ENCODE measurements around the gene LGALS1. TPM values are rescaled to one million over a fixed set of nuclear protein-coding genes. Genes with fewer than 3 reads are reported as not detected.
A peak's percentile ranks its signal among the peaks of the same experiment; 100 is the strongest.

LGALS1 gene
- total RNA-seq, 1 experiment from 2014 or later: 2,325 TPM

- Histone ChIP-seq H3K9ac (ENCODE audit: low read length) (no peak overlapping the region), H3K4me3 (ENCODE audit: low read length) (no peak overlapping the region), H3K9me3 (ENCODE audit: low read length) (no peaks in the 10 kb centered on the region), H2AFZ (ENCODE audit: low read length) (no peak overlapping the region), H3K36me3 (ENCODE audit: low read depth, low read length) (no peaks in the 10 kb centered on the region), H4K20me1 (ENCODE audit: low read length) (no peaks in the 10 kb centered on the region), H3K27me3 (ENCODE audit: low read length) (no peaks in the 10 kb centered on the region), H3K4me1 (ENCODE audit: insufficient read depth, low read length) (peaks cover 10% of the 10 kb centered on the region; the same call in 1 of the 2 replicates), H3F3A (ENCODE audit: low read length, unreplicated experiment) (no peaks in the 10 kb centered on the region), H3K9me2 (replicated peaks; ENCODE audit: low read length) (no peaks in the 10 kb centered on the region), H3K4me2 (ENCODE audit: low read length) (no peak overlapping the region), H3K27ac (ENCODE audit: low read length) (no peak overlapping the region), H3K79me2 (ENCODE audit: low read length) (no peaks in the 10 kb centered on the region)
- ATAC-seq: no peak
- TF ChIP-seq CTCF (conservative IDR thresholded peaks at IDR 0.05; ENCODE audit: low read depth, low read length) (no peak), EZH2 (IDR thresholded peaks at IDR 0.05; ENCODE audit: low read length, unreplicated experiment) (no peak), EZH2phosphoT487 (IDR thresholded peaks at IDR 0.05; ENCODE audit: borderline replicate concordance, low read length) (no peak)
- ChIA-PET CTCF (no interaction called here), POLR2A (ENCODE audit: unreplicated experiment) (no interaction called here)
- BruUV-seq (replicated peaks): no TSS peak
- intact Hi-C loops (cut with micrococcal nuclease): no loop called here
- peak; percentile 18 for DNase-seq
Observed at GRCh38 chr22:37701141-37701786, 25.8 kb downstream of the LGALS1 start.

GRCh38 chr22:37703906-37704305 is 28.5 kb downstream of the LGALS1 start:
- TF ChIP-seq EZH2 (IDR thresholded peaks at IDR 0.05; ENCODE audit: low read length, unreplicated experiment) (no peak), EZH2phosphoT487 (IDR thresholded peaks at IDR 0.05; ENCODE audit: borderline replicate concordance, low read length) (no peak), CTCF (conservative IDR thresholded peaks at IDR 0.05; ENCODE audit: low read depth, low read length) (no peak)
- H3K27me3 ChIP-seq (ENCODE audit: low read length): no peaks in the 10 kb centered on the region
- no peaks in the 10 kb centered on the region for H3F3A ChIP-seq (ENCODE audit: low read length, unreplicated experiment)
- no peaks in the 10 kb centered on the region for H3K9me3 ChIP-seq (ENCODE audit: low read length)
- no peaks in the 10 kb centered on the region for H3K79me2 ChIP-seq (ENCODE audit: low read length)
- H3K4me1 ChIP-seq (ENCODE audit: insufficient read depth, low read length): no peaks in the 10 kb centered on the region
- no peaks in the 10 kb centered on the region for H3K36me3 ChIP-seq (ENCODE audit: low read depth, low read length)
- BruUV-seq (replicated peaks): no TSS peak
- DNase-seq (no peak), ATAC-seq (no peak)
- ChIA-PET CTCF (no interaction called here), POLR2A (ENCODE audit: unreplicated experiment) (no interaction called here)
- H2AFZ ChIP-seq (ENCODE audit: low read length): no peak overlapping the region
- no peak overlapping the region for H3K4me2 ChIP-seq (ENCODE audit: low read length)
- H3K9ac ChIP-seq (ENCODE audit: low read length): no peak overlapping the region
- intact Hi-C loops (cut with micrococcal nuclease): no loop called here
- no peaks in the 10 kb centered on the region for H3K9me2 ChIP-seq (replicated peaks; ENCODE audit: low read length)
- H3K27ac ChIP-seq (ENCODE audit: low read length): no peak overlapping the region
- no peaks in the 10 kb centered on the region for H4K20me1 ChIP-seq (ENCODE audit: low read length)
- H3K4me3 ChIP-seq (ENCODE audit: low read length): no peak overlapping the region

- intact Hi-C loops (cut with micrococcal nuclease): no loop called here
- Histone ChIP-seq H3K4me3 (ENCODE audit: low read length) (no peak overlapping the region), H3K36me3 (ENCODE audit: low read depth, low read length) (no peaks in the 10 kb centered on the region), H2AFZ (ENCODE audit: low read length) (no peak overlapping the region), H3F3A (ENCODE audit: low read length, unreplicated experiment) (no peaks in the 10 kb centered on the region), H3K9ac (ENCODE audit: low read length) (no peak overlapping the region), H3K9me2 (replicated peaks; ENCODE audit: low read length) (no peaks in the 10 kb centered on the region), H3K4me1 (ENCODE audit: insufficient read depth, low read length) (no peaks in the 10 kb centered on the region), H3K79me2 (ENCODE audit: low read length) (no peaks in the 10 kb centered on the region), H3K27me3 (ENCODE audit: low read length) (no peaks in the 10 kb centered on the region), H3K4me2 (ENCODE audit: low read length) (no peak overlapping the region), H4K20me1 (ENCODE audit: low read length) (no peaks in the 10 kb centered on the region), H3K27ac (ENCODE audit: low read length) (no peak overlapping the region), H3K9me3 (ENCODE audit: low read length) (no peaks in the 10 kb centered on the region)
- ChIA-PET CTCF (no interaction called here), POLR2A (ENCODE audit: unreplicated experiment) (no interaction called here)
- no TSS peak for BruUV-seq (replicated peaks)
- ATAC-seq (no peak), DNase-seq (no peak)
- TF ChIP-seq CTCF (conservative IDR thresholded peaks at IDR 0.05; ENCODE audit: low read depth, low read length): no peak
- TF ChIP-seq EZH2 (IDR thresholded peaks at IDR 0.05; ENCODE audit: low read length, unreplicated experiment): no peak
- no peak for TF ChIP-seq EZH2phosphoT487 (IDR thresholded peaks at IDR 0.05; ENCODE audit: borderline replicate concordance, low read length)
Observed at GRCh38 chr22:37704645-37705044, 29.2 kb downstream of the LGALS1 start.
